ENCODE measurements around the gene EPN3. TPM values are rescaled to one million over a fixed set of nuclear protein-coding genes. Genes with fewer than 3 reads are reported as not detected.

The EPN3 gene
- total and polyA plus RNA-seq, 11 donors = 8.9 to 29.5 (median 12.6) TPM

DNA sequence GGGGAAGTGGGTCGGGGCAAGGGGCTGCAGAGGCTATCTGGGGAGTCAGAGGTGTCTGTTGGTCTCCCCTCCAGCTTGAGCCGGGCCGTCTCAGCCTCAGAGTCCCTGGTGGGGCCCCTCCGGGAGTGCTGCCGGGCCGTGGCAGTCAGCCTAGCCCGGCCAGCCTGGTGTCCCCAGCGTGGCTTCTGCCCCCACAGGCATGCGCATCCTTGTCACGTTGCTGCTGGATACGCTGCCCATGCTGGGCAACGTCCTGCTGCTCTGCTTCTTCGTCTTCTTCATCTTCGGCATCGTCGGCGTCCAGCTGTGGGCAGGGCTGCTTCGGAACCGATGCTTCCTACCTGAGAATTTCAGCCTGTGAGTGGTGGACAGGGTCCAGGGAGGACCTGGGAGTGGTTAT lies 39.1 kb downstream of the EPN3 start:
- no peak for TF ChIP-seq POLR2A (IDR thresholded peaks at IDR 0.05)
- TF ChIP-seq, protein P1, sequence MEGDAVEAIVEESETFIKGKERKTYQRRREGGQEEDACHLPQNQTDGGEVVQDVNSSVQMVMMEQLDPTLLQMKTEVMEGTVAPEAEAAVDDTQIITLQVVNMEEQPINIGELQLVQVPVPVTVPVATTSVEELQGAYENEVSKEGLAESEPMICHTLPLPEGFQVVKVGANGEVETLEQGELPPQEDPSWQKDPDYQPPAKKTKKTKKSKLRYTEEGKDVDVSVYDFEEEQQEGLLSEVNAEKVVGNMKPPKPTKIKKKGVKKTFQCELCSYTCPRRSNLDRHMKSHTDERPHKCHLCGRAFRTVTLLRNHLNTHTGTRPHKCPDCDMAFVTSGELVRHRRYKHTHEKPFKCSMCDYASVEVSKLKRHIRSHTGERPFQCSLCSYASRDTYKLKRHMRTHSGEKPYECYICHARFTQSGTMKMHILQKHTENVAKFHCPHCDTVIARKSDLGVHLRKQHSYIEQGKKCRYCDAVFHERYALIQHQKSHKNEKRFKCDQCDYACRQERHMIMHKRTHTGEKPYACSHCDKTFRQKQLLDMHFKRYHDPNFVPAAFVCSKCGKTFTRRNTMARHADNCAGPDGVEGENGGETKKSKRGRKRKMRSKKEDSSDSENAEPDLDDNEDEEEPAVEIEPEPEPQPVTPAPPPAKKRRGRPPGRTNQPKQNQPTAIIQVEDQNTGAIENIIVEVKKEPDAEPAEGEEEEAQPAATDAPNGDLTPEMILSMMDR (IDR thresholded peaks at IDR 0.05) = no peak
- H3K4me1 ChIP-seq = no peaks in the 10 kb centered on the region
- H3K27ac ChIP-seq = no peak overlapping the region
- no peak for ATAC-seq
- peaks cover 0 to 4% (median 0%) of the 10 kb centered on the region in 9 donors for H3K27me3 ChIP-seq
- H3K9me3 ChIP-seq = no peaks in the 10 kb centered on the region
- H3K36me3 ChIP-seq = no peaks in the 10 kb centered on the region
- intact Hi-C loops (cut with DNase I) = no loop called here
- no peak overlapping the region for H3K4me3 ChIP-seq
- no peak for DNase-seq
- WGBS, 4 donors = 80 to 87% (median 86%) methylated on average over 17 to 19 of the region's 19 CpGs

DNA sequence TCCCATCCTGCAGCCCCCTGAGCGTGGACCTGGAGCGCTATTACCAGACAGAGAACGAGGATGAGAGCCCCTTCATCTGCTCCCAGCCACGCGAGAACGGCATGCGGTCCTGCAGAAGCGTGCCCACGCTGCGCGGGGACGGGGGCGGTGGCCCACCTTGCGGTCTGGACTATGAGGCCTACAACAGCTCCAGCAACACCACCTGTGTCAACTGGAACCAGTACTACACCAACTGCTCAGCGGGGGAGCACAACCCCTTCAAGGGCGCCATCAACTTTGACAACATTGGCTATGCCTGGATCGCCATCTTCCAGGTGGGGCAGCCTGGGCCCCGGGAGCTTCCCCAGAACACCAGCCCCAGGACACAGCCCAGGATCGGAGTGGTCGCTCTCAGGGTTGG lies 40.0 kb downstream of the EPN3 start:
- Histone ChIP-seq H3K4me3 (no peak overlapping the region), H3K36me3 (no peaks in the 10 kb centered on the region), H3K9me3 (no peaks in the 10 kb centered on the region), H3K4me1 (no peaks in the 10 kb centered on the region), H3K27ac (no peak overlapping the region), H3K27me3 (no peaks in the 10 kb centered on the region)
- intact Hi-C loops (cut with DNase I) = no loop called here
- no peak for DNase-seq
- TF ChIP-seq, protein P1 (IDR thresholded peaks at IDR 0.05) = no peak
- no peak for TF ChIP-seq POLR2A (IDR thresholded peaks at IDR 0.05)
- WGBS, 4 donors = 96 to 97% (median 96%) methylated on average over 10 to 20 of the region's 20 CpGs
- no peak for ATAC-seq

DNA sequence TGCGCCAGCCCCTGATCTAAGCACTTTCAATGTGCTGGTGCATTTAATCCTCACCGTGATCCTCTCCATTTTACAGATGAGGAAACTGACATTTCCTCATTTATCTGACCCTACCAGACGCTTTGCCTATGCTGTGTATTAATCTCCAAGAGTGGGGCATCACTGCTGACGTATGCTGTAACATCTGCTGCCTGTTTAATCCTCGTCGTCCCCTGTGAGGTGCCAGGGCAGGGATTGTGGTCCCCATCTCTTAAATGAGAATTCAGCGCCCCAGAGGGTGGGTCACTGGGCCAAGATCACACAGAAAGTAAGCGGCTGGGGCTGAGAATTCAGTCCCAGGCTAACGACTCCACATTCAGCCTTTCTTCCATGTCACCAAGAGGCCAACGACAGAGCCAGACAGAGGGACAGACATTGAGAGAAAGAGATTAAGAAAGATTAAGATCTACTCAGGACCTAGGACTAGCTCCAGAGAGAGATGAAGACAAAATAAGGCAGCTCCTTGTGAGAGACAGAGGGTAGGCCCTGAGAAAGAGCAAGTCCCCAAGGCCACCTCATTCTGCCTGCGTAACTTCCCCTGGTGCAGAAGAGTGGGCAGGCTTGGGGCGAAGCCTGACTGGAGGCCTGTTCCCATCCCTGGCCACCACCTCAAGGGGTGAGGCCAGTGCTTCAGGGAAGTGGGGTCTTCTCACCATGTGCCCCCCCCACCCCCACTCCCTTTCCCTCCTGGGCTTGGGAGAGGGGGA lies 41.5 kb downstream of the EPN3 start:
- Histone ChIP-seq H3K27ac (no peak overlapping the region), H3K9me3 (no peaks in the 10 kb centered on the region), H3K36me3 (no peaks in the 10 kb centered on the region), H3K4me3 (no peak overlapping the region), H3K27me3 (no peaks in the 10 kb centered on the region), H3K4me1 (no peaks in the 10 kb centered on the region)
- ATAC-seq (no peak), DNase-seq (no peak)
- intact Hi-C loops (cut with DNase I) = no loop called here
- no peak for TF ChIP-seq POLR2A (IDR thresholded peaks at IDR 0.05)
- TF ChIP-seq, protein P1 (IDR thresholded peaks at IDR 0.05) = no peak
- WGBS, 4 donors = 87 to 91% (median 89%) methylated on average over 12 of the region's 12 CpGs

DNA sequence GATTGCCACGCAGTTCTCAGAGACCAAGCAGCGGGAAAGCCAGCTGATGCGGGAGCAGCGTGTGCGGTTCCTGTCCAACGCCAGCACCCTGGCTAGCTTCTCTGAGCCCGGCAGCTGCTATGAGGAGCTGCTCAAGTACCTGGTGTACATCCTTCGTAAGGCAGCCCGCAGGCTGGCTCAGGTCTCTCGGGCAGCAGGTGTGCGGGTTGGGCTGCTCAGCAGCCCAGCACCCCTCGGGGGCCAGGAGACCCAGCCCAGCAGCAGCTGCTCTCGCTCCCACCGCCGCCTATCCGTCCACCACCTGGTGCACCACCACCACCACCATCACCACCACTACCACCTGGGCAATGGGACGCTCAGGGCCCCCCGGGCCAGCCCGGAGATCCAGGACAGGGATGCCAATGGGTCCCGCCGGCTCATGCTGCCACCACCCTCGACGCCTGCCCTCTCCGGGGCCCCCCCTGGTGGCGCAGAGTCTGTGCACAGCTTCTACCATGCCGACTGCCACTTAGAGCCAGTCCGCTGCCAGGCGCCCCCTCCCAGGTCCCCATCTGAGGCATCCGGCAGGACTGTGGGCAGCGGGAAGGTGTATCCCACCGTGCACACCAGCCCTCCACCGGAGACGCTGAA lies 43.2 kb downstream of the EPN3 start:
- intact Hi-C loops (cut with DNase I) = no loop called here
- no peaks in the 10 kb centered on the region for H3K9me3 ChIP-seq
- DNase-seq (no peak), ATAC-seq (no peak)
- no peak overlapping the region for H3K27ac ChIP-seq
- H3K4me3 ChIP-seq = no peak overlapping the region
- TF ChIP-seq POLR2A (IDR thresholded peaks at IDR 0.05) = no peak
- TF ChIP-seq, protein P1 (IDR thresholded peaks at IDR 0.05) = no peak
- WGBS, 4 donors = 87 to 94% (median 91%) methylated on average over 22 to 33 of the region's 33 CpGs
- H3K4me1 ChIP-seq = no peaks in the 10 kb centered on the region
- no peaks in the 10 kb centered on the region for H3K36me3 ChIP-seq
- no peaks in the 10 kb centered on the region for H3K27me3 ChIP-seq

Measured in heart left ventricle (tissue), 16 donors.